HG02759 (cell line): Measurements from ENCODE around the gene ARMC8.

Source experiments
- ATAC-seq: cut with Tn5 transposase; IDR thresholded peaks from one replicate; pipeline ENCODE4 v1.9.1; 2021; ENCODE audit warnings: mild to moderate bottlenecking, moderate library complexity; ENCODE audit not compliant: unreplicated experiment

The ARMC8 gene

DNA sequence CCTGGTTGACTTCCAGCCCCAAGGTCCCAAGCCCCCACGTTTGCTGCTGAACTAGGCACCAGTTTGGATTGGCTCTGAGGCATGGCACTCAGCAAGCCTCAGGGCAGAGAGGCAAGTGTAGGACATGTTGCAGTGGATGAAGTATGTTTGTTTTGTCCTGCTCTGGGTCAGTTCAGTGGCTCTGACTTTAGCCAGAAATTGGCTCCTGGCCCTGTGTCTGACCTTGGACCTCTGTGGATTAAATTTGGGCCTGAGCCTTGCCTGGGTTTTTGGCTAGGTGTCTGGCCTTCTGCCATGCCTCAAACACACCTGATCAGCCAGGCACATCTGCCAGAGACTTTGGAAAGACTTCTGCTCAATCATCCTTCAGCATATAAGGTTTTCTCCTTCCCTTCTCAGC is 157.7 kb downstream of the ARMC8 start:
- ATAC-seq = no peak
